CD4-positive, alpha-beta T cell (primary cell): ENCODE data around the gene TM4SF20. TPM values are rescaled to one million over a fixed set of nuclear protein-coding genes. Genes with fewer than 3 reads are reported as not detected.
"Not testable (repeated sequence)": the region's sequence is repeated elsewhere in the genome, so short reads cannot be mapped to it uniquely, and the experiment has no call there.

Experiments used
- ATAC-seq: fragments of 200-7000 bp; cut with Tn5 transposase; one replicate; pipeline ENCODE4 v1.10.0; 2022; ENCODE audit warnings: mild to moderate bottlenecking; ENCODE audit not compliant: poor library complexity
- CTCF ChIA-PET: fragments of 350-600 bp; sonication (Branson Sonifier 250); formaldehyde crosslinking; loops from one replicate; lab custom pipeline; 2021; ENCODE audit warnings: antibody characterized with exemption, inconsistent platforms; lab: Charles Lee
- POLR2A ChIA-PET: fragments of 350-600 bp; sonication (Branson Sonifier 250); formaldehyde crosslinking; loops from one replicate; lab custom pipeline; 2021; ENCODE audit warnings: antibody characterized with exemption, inconsistent platforms; lab: Charles Lee
- DNase-seq, 14 experiments: peaks; one replicate each; pipeline ENCODE4 v3.0.0-alpha.2; 2013 to 2020; ENCODE audit warnings: mixed read lengths in 2 of 14
- H3K27ac ChIP-seq, 2 donors: one replicate each; pipeline versions ENCODE4 v1.5.1 to v1.7.0; 2013; ENCODE audit warnings: low read length in 2 of 2, low read depth in 1 of 2, mild to moderate bottlenecking in 1 of 2
- H3K27me3 ChIP-seq, 2 experiments: 1 replicate in 1 of 2; 2 replicates in 1 of 2; pipeline versions ENCODE4 v1.6.1 to v1.7.0; 2013; ENCODE audit warnings: low read length in 2 of 2, control low read depth in 1 of 2, mild to moderate bottlenecking in 1 of 2, moderate library complexity in 1 of 2; ENCODE audit not compliant: insufficient read depth in 2 of 2, control insufficient read depth in 1 of 2
- H3K36me3 ChIP-seq: one replicate; pipeline ENCODE4 v1.6.1; 2013; ENCODE audit warnings: low read length, control low read depth; ENCODE audit not compliant: insufficient read depth
- H3K4me1 ChIP-seq: one replicate; pipeline ENCODE4 v1.6.1; 2013; ENCODE audit warnings: low read length, control low read depth; ENCODE audit not compliant: insufficient read depth
- H3K4me3 ChIP-seq: one replicate; pipeline ENCODE4 v1.5.1; 2013; ENCODE audit warnings: mild to moderate bottlenecking, low read length, moderate library complexity
- H3K9me3 ChIP-seq, 2 experiments: 1 replicate in 1 of 2; 2 replicates in 1 of 2; pipeline versions ENCODE4 v1.6.1 to v1.7.0; 2013; ENCODE audit warnings: low read length in 2 of 2, mild to moderate bottlenecking in 2 of 2, control low read depth in 1 of 2, moderate library complexity in 1 of 2; ENCODE audit not compliant: control insufficient read depth in 1 of 2, insufficient read depth in 1 of 2
- H3K27ac Mint-ChIP-seq: one replicate; pipeline ENCODE4 v1.8.0; 2020; ENCODE audit warnings: mixed read lengths
- H3K27me3 Mint-ChIP-seq: one replicate; pipeline ENCODE4 v1.8.0; 2021; ENCODE audit warnings: mixed read lengths
- H3K36me3 Mint-ChIP-seq: one replicate; pipeline ENCODE4 v1.8.0; 2021; ENCODE audit warnings: low read depth, mixed read lengths
- H3K4me1 Mint-ChIP-seq: one replicate; pipeline ENCODE4 v1.8.0; 2021; ENCODE audit warnings: low read depth, mixed read lengths
- H3K4me3 Mint-ChIP-seq: one replicate; pipeline ENCODE4 v1.8.0; 2020; ENCODE audit warnings: mild to moderate bottlenecking, mixed read lengths
- H3K9me3 Mint-ChIP-seq: one replicate; pipeline ENCODE4 v1.8.0; 2020; ENCODE audit warnings: mixed read lengths
- intact Hi-C, 2 experiments: fragments of 100-400 bp; cut with DNase I in 1 of 2; cut with micrococcal nuclease in 1 of 2; formaldehyde crosslinking; loops; one replicate each; pipeline versions ENCODE4 v1.15.1 to v1.9.0; 2023 to 2025; cut with DNase I, micrococcal nuclease
- total RNA-seq, 174 experiments: library from RNA in 2 of 174; stranded (reverse) in 2 of 174; gene quantifications; one replicate each; pipeline ENCODE4 v1.2.3 and lab custom pipeline; 2021 to 2026
- TF ChIP-seq, protein P1 (sequence below): fragments of 200-600 bp; IDR thresholded peaks from one replicate; pipeline ENCODE4 v1.8.0; 2022; ENCODE audit warnings: antibody characterized with exemption, mild to moderate bottlenecking

TM4SF20 gene
- total RNA-seq, 2 experiments from 2014 or later = not detected

DNA sequence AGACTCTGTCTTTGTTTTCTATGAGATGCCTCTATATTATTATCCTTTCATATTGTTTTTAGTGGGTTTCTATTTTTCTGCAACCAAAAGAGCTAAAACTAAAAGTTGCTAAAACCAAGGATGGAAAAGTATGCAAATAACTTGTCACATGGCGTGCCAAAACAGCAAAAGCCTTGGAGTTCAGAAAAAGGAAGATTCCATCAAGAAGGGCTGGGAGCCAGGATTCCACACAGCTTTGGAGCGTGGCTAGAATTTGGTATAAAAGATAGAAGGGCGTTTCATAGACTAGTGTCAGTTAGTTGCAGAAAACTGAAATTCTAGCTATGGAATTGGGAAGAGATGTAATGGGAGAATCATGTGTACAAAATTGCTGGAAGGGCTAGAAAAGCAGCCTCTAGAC lies 4.6 kb upstream of the TM4SF20 start:
- Histone ChIP-seq H3K4me3 (no peak overlapping the region), H3K36me3 (no peaks in the 10 kb centered on the region), H3K4me1 (no peaks in the 10 kb centered on the region), H3K9me3 (no peaks in the 10 kb centered on the region), H3K27ac (no peak overlapping the region), H3K27me3 (no peaks in the 10 kb centered on the region)
- intact Hi-C loops = no loop called here
- Mint-ChIP-seq H3K27ac (no peak overlapping the region), H3K4me1 (no peaks in the 10 kb centered on the region), H3K27me3 (peaks cover 11% of the 10 kb centered on the region), H3K9me3 (no peaks in the 10 kb centered on the region), H3K4me3 (no peak overlapping the region), H3K36me3 (no peaks in the 10 kb centered on the region)
- TF ChIP-seq, protein P1, sequence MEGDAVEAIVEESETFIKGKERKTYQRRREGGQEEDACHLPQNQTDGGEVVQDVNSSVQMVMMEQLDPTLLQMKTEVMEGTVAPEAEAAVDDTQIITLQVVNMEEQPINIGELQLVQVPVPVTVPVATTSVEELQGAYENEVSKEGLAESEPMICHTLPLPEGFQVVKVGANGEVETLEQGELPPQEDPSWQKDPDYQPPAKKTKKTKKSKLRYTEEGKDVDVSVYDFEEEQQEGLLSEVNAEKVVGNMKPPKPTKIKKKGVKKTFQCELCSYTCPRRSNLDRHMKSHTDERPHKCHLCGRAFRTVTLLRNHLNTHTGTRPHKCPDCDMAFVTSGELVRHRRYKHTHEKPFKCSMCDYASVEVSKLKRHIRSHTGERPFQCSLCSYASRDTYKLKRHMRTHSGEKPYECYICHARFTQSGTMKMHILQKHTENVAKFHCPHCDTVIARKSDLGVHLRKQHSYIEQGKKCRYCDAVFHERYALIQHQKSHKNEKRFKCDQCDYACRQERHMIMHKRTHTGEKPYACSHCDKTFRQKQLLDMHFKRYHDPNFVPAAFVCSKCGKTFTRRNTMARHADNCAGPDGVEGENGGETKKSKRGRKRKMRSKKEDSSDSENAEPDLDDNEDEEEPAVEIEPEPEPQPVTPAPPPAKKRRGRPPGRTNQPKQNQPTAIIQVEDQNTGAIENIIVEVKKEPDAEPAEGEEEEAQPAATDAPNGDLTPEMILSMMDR = no peak
- ChIA-PET CTCF (no interaction called here), POLR2A (no interaction called here)
- DNase-seq (no peak), ATAC-seq (no peak)

DNA sequence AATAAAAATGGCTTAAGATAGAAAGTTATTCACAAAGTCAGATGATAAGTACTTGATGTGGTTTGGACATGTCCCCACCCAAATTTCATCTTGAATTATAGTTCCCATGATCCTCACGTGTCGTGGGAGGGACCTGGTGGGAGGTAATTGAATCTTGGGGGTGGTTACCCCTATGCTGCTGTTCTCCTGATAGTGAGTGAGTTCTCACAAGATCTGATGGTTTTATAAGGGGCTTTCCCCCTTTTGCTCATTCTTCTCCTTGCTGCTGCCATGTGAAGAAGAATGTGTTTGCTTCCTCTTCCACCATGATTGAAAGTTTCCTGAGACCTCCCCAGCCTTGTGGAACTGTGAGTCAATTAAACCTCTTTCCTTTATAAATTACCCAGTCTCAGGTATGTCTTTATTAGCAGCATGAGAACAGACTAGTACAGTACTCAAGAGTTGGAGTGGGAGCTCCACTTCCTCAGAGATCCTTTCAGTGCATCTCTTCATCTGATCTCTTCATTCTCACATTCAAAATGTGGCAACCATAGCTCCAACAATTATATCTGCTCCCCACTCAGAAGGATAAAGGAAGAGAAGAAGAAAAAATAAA lies 3.2 kb upstream of the TM4SF20 start:
- H3K4me3 ChIP-seq, H3K36me3 ChIP-seq, ATAC-seq, CTCF ChIA-PET, H3K27ac Mint-ChIP-seq, H3K4me1 ChIP-seq, POLR2A ChIA-PET, H3K4me3 Mint-ChIP-seq, H3K36me3 Mint-ChIP-seq, H3K9me3 ChIP-seq, H3K4me1 Mint-ChIP-seq, DNase-seq, H3K27ac ChIP-seq, H3K9me3 Mint-ChIP-seq, intact Hi-C loops, H3K27me3 ChIP-seq: not testable (repeated sequence)
- peaks cover 15% of the 10 kb centered on the region for H3K27me3 Mint-ChIP-seq

DNA sequence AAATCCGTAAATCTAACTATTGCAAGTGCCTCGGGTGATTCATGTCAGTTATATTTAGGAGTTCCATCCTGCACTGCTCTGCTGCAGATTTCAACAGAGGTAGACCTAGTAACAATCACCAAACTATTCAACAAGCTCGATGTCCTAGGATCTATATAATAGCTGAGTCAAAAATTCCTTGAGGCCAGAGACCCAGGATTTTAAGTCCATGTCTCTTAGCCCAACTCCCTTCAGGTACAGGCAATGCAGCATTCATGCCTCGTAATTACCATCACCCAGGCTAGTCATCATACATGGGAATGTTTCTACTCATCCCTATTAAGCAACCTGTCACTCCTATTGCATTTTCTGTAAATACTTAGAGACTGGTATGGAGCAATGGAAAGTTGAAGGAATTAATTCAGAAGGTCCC lies 729 bp downstream of the TM4SF20 start:
- Histone ChIP-seq H3K4me3 (no peak overlapping the region), H3K36me3 (no peaks in the 10 kb centered on the region), H3K9me3 (no peaks in the 10 kb centered on the region), H3K27me3 (no peaks in the 10 kb centered on the region), H3K4me1 (no peaks in the 10 kb centered on the region), H3K27ac (no peak overlapping the region)
- Mint-ChIP-seq H3K4me3 (no peak overlapping the region), H3K27ac (no peak overlapping the region), H3K36me3 (no peaks in the 10 kb centered on the region), H3K27me3 (peaks cover 11% of the 10 kb centered on the region), H3K4me1 (no peaks in the 10 kb centered on the region), H3K9me3 (no peaks in the 10 kb centered on the region)
- intact Hi-C loops = no loop called here
- ATAC-seq (no peak), DNase-seq (no peak)
- TF ChIP-seq, protein P1 = no peak
- CTCF ChIA-PET = no interaction called here
- POLR2A ChIA-PET = no interaction called here
